GM18498 (cell line): Measurements from ENCODE around the gene CD226.

Source experiments
- ATAC-seq: cut with Tn5 transposase; IDR thresholded peaks from one replicate; pipeline ENCODE4 v1.9.1; 2021; ENCODE audit warnings: mild to moderate bottlenecking, moderate library complexity; ENCODE audit not compliant: unreplicated experiment

CD226 gene

DNA sequence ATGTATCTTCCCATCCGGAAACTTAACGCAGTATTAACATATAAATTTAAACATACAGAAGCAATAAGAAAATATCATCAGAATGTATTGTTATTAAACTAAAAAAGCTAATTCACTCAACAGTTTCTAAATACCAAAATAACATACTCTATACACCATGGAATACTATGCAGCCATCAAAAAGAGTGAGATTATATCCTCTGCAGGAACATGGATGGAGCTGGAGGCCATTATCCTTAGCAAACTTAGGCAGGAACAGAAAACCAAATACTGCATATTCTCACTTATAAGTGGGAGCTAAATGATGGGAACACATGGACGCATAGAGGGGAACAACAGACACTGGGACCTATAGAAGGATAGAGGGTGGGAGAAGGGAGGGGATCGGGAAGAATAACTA is 127.1 kb downstream of the CD226 start:
- ATAC-seq = no peak

DNA sequence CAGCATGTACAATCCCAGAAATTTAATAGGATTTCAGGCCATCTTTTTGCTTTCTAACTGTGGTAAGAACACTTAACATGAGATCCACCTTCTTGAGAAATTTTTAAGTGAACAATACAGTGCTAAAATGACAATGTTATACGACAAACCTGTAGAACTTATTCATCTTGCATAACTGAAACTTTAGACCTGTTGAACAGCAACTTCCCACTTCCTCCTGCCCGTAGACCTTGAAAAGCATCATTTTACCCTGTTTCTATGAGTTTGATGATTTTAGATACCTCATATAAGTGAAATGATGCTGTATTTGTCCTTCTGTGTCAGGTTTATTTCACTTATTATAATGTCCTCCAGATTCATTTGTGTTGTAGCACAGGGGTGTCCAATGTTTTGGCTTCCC is 128.2 kb downstream of the CD226 start:
- ATAC-seq = no peak

DNA sequence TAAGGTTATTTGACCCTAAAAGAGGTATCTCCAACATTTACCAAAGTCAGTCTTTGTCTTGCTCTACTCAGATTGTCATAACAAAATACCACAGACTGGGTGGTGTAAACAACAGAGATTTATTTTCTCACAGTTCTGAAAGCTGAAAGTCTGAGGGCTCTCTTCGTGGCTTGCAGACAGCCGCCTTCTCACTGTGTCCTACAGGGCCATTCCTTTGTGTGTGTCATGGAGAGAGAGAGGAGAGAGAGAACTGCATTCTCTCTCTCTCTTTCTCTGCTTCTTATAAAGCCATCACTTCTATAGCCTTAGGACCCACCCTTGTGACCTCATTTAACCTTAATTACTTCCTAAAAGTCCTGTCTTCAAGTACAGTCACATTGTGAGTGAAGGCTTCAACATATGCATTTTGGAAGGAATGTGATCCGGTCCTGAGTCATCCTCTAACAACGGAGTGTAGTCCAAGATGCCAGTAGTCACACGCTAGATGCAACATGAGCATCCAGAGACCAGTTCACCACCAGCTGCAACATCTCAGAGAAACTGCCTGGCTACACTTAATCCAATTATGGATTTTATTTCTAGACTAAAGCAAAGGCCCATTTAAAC is 130.2 kb downstream of the CD226 start:
- no peak for ATAC-seq

DNA sequence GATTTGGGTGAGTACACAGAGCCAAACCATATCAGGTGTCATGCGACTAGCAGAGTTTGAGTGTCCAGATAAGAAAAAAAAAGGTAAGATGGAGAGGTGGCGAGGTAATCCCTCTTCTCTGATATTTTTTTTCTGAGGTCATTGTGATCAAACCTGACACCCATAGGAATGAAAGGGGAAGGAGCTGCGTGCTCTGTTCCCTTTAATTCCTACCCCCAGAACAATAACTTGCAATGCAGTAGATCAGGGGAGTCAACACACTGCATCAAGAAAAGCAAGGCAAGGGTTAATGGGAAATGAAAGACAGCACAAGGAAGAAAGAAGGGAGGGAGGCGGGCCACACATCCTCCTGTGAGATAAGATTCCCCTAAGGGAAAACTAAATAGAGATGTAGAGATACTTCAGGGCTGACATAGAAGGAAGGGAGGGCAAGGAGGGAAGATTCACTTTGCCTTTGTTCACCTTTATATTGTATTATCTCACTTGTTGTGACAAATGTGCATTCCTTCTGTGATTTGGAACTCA is 132.8 kb downstream of the CD226 start:
- no peak for ATAC-seq

DNA sequence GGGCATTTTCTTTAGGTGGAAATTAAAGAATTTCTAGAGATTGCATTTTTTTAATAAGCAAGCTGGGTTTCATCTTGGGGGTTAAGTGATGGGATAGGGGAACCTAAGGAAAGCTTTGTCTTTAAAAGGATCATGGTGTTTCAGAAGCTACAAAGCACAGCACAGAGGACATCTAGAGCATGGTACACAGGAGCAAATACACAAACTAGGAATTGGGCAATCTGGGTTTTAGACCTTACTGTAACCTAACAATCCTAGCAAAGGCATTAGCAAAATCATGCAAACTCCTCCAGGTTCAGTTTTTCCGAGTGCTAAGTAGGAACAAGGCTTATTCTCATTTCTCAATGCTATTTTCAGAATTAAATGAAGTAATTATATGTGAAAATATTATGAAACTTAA is 134.1 kb downstream of the CD226 start:
- ATAC-seq = no peak

DNA sequence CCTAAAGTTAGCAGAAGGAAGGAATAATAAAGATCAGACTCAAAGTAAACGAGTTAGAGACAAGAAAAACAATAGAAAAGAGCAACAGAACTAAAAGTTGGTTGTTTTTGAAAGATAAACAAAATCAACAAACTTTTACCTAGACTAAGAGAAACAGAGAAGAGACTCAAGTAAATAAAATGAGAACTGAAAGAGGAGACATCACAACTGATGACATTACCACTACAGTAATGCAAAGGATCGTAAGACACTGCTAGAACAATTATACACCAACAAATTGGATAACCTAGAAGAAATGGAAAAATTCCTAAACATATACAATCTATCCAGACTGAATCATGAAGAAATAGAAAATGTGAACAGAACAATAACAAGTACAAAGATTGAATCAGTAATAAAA is 139.3 kb downstream of the CD226 start:
- ATAC-seq = no peak

DNA sequence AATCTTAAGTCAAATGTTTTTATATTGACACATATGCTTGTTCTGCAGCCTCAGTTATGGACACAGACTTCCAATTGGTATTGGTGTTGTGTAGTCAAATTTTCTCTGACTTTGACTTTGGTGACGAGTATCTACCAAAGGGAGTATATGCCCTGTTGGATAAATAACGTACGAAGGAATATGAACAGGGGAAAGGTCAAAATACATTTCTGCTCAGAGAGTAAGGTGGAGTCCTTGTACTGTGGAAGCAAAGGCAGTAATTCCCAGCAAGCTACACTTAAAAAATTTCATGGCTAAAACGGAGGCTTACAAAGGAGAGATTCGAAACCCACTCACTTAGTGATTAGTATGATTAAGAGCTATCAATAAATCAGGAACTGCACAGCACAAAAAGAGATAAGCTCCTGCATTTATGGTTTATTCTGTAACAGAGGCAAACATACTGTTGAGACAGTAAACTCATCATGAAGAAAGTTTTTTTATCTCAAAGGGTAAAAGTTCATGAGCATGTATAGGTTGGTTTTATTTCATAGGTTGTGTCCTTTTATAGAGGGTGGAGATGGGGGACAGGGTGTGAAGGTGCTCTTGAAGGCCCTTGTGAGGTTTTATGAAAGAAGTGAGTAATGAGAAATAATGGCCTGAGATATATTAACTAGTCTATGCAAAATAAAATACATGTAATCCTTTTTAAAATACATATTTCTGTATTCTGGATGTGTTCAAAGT is 142.7 kb downstream of the CD226 start:
- no peak for ATAC-seq
